IMR-90 (cell line): ENCODE measurements around the gene KRT9. TPM values are rescaled to one million over a fixed set of nuclear protein-coding genes. Genes with fewer than 3 reads are reported as not detected.

Experiments used
- ATAC-seq: fragments of 200-7000 bp; cut with Tn5 transposase; 2 replicates; pipeline ENCODE4 v1.9.1; 2020; ENCODE audit warnings: low read depth, mild to moderate bottlenecking, moderate library complexity
- BruUV-seq: library from RNA; stranded (reverse); fragments of 400-500 nt; replicated peaks from 2 replicates; lab custom pipeline; 2021; lab: Mats Ljungman, UMichigan
- CTCF ChIA-PET: fragments of 300-600 bp; formaldehyde crosslinking; extraction: SDS; loops from one replicate; lab custom pipeline; 2021; ENCODE audit warnings: antibody characterized with exemption; lab: Yijun Ruan, JAX
- POLR2A ChIA-PET: fragments of 300-600 bp; sonication (Branson Sonifier 250); formaldehyde crosslinking; loops from one replicate; lab custom pipeline; 2022; ENCODE audit warnings: antibody characterized with exemption; ENCODE audit not compliant: unreplicated experiment; lab: Charles Lee
- DNase-seq: peaks from one replicate; pipeline ENCODE4 v3.0.0; 2013
- H2AFZ ChIP-seq: replicated peaks from 2 replicates; pipeline ENCODE3; 2013; ENCODE audit warnings: low read length, mild to moderate bottlenecking; ENCODE audit not compliant: poor library complexity
- H2AK5ac ChIP-seq: 2 replicates; pipeline ENCODE4 v1.6.1; 2013; ENCODE audit warnings: low read depth, low read length, inconsistent platforms
- H2AK9ac ChIP-seq: replicated peaks from 2 replicates; pipeline ENCODE3; 2013; ENCODE audit warnings: mild to moderate bottlenecking, low read depth, low read length, moderate library complexity; ENCODE audit not compliant: poor library complexity
- H2BK120ac ChIP-seq: 2 replicates; pipeline ENCODE4 v1.6.1; 2013; ENCODE audit warnings: low read depth, low read length, inconsistent platforms
- H2BK15ac ChIP-seq: 3 replicates; pipeline ENCODE4 v1.6.1; 2013; ENCODE audit warnings: low read depth, low read length, inconsistent platforms
- H2BK20ac ChIP-seq: 2 replicates; pipeline ENCODE4 v1.6.1; 2013; ENCODE audit warnings: low read depth, mild to moderate bottlenecking, inconsistent platforms, low read length, moderate library complexity
- H2BK5ac ChIP-seq: 2 replicates; pipeline ENCODE4 v1.6.1; 2013; ENCODE audit warnings: mild to moderate bottlenecking, low read depth, low read length, inconsistent platforms; ENCODE audit not compliant: poor library complexity, severe bottlenecking
- H3K14ac ChIP-seq: replicated peaks from 2 replicates; pipeline ENCODE4 v1.6.1; 2013; ENCODE audit warnings: low read depth, low read length, inconsistent platforms
- H3K18ac ChIP-seq: 2 replicates; pipeline ENCODE4 v1.6.1; 2013; ENCODE audit warnings: low read depth, low read length, control low read depth
- H3K23ac ChIP-seq: 2 replicates; pipeline ENCODE4 v1.6.1; 2013; ENCODE audit warnings: low read depth, low read length, inconsistent platforms
- H3K27ac ChIP-seq: 2 replicates; pipeline ENCODE4 v1.5.1; 2013; ENCODE audit warnings: mild to moderate bottlenecking, control low read depth, low read length; ENCODE audit not compliant: insufficient read depth
- H3K27me3 ChIP-seq: 2 replicates; pipeline ENCODE4 v1.6.1; 2013; ENCODE audit warnings: low read length; ENCODE audit not compliant: control insufficient read depth, insufficient read depth
- H3K36me3 ChIP-seq: 2 replicates; pipeline ENCODE4 v1.6.1; 2013; ENCODE audit warnings: low read length, mixed read lengths; ENCODE audit not compliant: control insufficient read depth, insufficient read depth
- H3K4ac ChIP-seq: 2 replicates; pipeline ENCODE4 v1.6.1; 2013; ENCODE audit warnings: low read depth, low read length, inconsistent platforms
- H3K4me1 ChIP-seq: 2 replicates; pipeline ENCODE4 v1.6.1; 2013; ENCODE audit warnings: low read length, mixed read lengths; ENCODE audit not compliant: control insufficient read depth, insufficient read depth
- H3K4me2 ChIP-seq: 2 replicates; pipeline ENCODE4 v1.6.1; 2013; ENCODE audit warnings: low read depth, mild to moderate bottlenecking, control low read depth, low read length, moderate library complexity
- H3K4me3 ChIP-seq: 2 replicates; pipeline ENCODE4 v1.5.1; 2013; ENCODE audit warnings: low read depth, mild to moderate bottlenecking, control low read depth, low read length, moderate library complexity; ENCODE audit not compliant: insufficient read depth
- H3K56ac ChIP-seq: 2 replicates; pipeline ENCODE4 v1.6.1; 2013; ENCODE audit warnings: low read length, inconsistent platforms; ENCODE audit not compliant: insufficient read depth; ENCODE audit errors: extremely low read depth
- H3K79me1 ChIP-seq, 2 experiments: 2 replicates each; pipeline ENCODE4 v1.6.1; 2013; ENCODE audit warnings: low read length in 2 of 2, inconsistent platforms in 1 of 2, low read depth in 1 of 2
- H3K9ac ChIP-seq: 2 replicates; pipeline ENCODE4 v1.6.1; 2013; ENCODE audit warnings: low read depth, low read length, control low read depth
- H3K9me1 ChIP-seq: 2 replicates; pipeline ENCODE4 v1.6.1; 2013; ENCODE audit warnings: low read length, inconsistent platforms; ENCODE audit not compliant: insufficient read depth
- H3K9me3 ChIP-seq: 2 replicates; pipeline ENCODE4 v1.6.1; 2013; ENCODE audit warnings: low read length; ENCODE audit not compliant: control insufficient read depth, insufficient read depth
- H4K20me1 ChIP-seq: 2 replicates; pipeline ENCODE4 v1.6.1; 2013; ENCODE audit warnings: low read length, inconsistent platforms; ENCODE audit not compliant: insufficient read depth
- H4K5ac ChIP-seq: 2 replicates; pipeline ENCODE4 v1.6.1; 2013; ENCODE audit warnings: mild to moderate bottlenecking, low read depth, low read length, control low read depth
- H4K8ac ChIP-seq, 2 experiments: 2 replicates each; pipeline ENCODE4 v1.6.1; 2013; ENCODE audit warnings: low read depth in 2 of 2, low read length in 2 of 2, control low read depth in 1 of 2, inconsistent platforms in 1 of 2
- H4K91ac ChIP-seq: 2 replicates; pipeline ENCODE4 v1.6.1; 2013; ENCODE audit warnings: low read depth, low read length, inconsistent platforms; ENCODE audit not compliant: insufficient read depth
- CTCF ChIP-seq: conservative IDR thresholded peaks from 2 replicates; pipeline ENCODE4 v1.5.1; 2012; ENCODE audit warnings: mild to moderate bottlenecking, low read depth, low read length, improper control_type of control experiment
- ELK1 ChIP-seq: fragments of 150-350 bp; IDR thresholded peaks from 2 replicates; pipeline ENCODE4 v1.6.1; 2016; ENCODE audit warnings: low read depth, mild to moderate bottlenecking, low read length, moderate library complexity, borderline replicate concordance
- FOS ChIP-seq: fragments of 150-350 bp; IDR thresholded peaks from 2 replicates; pipeline ENCODE4 v1.6.1; 2016; ENCODE audit warnings: low read depth, low read length
- MAZ ChIP-seq: IDR thresholded peaks from 2 replicates; pipeline ENCODE4 v1.6.1; 2012; ENCODE audit warnings: low read depth, mild to moderate bottlenecking, low read length, improper control_type of control experiment, moderate library complexity, borderline replicate concordance
- MXI1 ChIP-seq: IDR thresholded peaks from 2 replicates; pipeline ENCODE4 v1.6.1; 2012; ENCODE audit warnings: low read depth, mild to moderate bottlenecking, low read length, moderate library complexity, borderline replicate concordance
- NFE2L2 ChIP-seq: fragments of 150-350 bp; IDR thresholded peaks from 2 replicates; pipeline ENCODE4 v1.6.1; 2016; ENCODE audit warnings: low read depth, mild to moderate bottlenecking, low read length
- RAD21 ChIP-seq: IDR thresholded peaks from 2 replicates; pipeline ENCODE4 v1.6.1; 2012; ENCODE audit warnings: low read length, improper control_type of control experiment
- RCOR1 ChIP-seq: IDR thresholded peaks from 2 replicates; pipeline ENCODE4 v1.6.1; 2012; ENCODE audit warnings: mild to moderate bottlenecking, low read length, improper control_type of control experiment; ENCODE audit not compliant: insufficient replicate concordance
- RFX5 ChIP-seq: IDR thresholded peaks from 2 replicates; pipeline ENCODE4 v1.8.0; 2012; ENCODE audit warnings: low read depth, mild to moderate bottlenecking, low read length, moderate library complexity
- SMC3 ChIP-seq: fragments of 150-350 bp; IDR thresholded peaks from 2 replicates; pipeline ENCODE4 v1.6.1; 2016; ENCODE audit warnings: low read depth, mild to moderate bottlenecking, antibody characterized with exemption, low read length, moderate library complexity
- USF2 ChIP-seq: fragments of 150-350 bp; IDR thresholded peaks from 2 replicates; pipeline ENCODE4 v1.6.1; 2017; ENCODE audit warnings: mild to moderate bottlenecking, antibody characterized with exemption, low read length, low read depth
- WGBS, 2 experiments: methylation state at CpG; one replicate each; pipeline versions ENCODE4 v1.1.5 to v1.1.7; 2013; ENCODE audit warnings: missing lambda C conversion rate in 2 of 2; ENCODE audit not compliant: insufficient read length in 1 of 2; ENCODE audit errors: extremely low coverage in 2 of 2; 5-methylcytosine and 5-hydroxymethylcytosine counted together
- dilution Hi-C: fragments of 300-500 bp; cut with HindIII; formaldehyde crosslinking; loops from one replicate; pipeline ENCODE4 v1.14.3; 2018; ENCODE audit warnings: low sequenced_read_pairs; ENCODE audit not compliant: unreplicated experiment
- in situ Hi-C: fragments of 300-500 bp; cut with MboI; formaldehyde crosslinking; loops from 3 replicates; pipeline ENCODE4 v1.14.3; 2019; ENCODE audit warnings: low sequenced_read_pairs, inconsistent platforms, mixed read lengths
- intact Hi-C: fragments of 100-400 bp; cut with micrococcal nuclease; formaldehyde crosslinking; loops from 2 replicates; pipeline ENCODE4 v1.10.0; 2022
- polyA plus RNA-seq, 3 experiments: library from polyadenylated mRNA; depleted of rRNA; stranded (reverse); fragments of >200 nt; gene quantifications; 2 replicates each; pipeline ENCODE4 v1.2.3, GENCODE V29; 2012; ENCODE audit warnings: low replicate concordance in 1 of 3
- total RNA-seq: library from RNA; depleted of rRNA; stranded (reverse); fragments of >200 nt; gene quantifications from 2 replicates; pipeline ENCODE4 v1.2.3, GENCODE V29; 2012

KRT9 gene
- total and polyA plus RNA-seq, 2 of the 4 experiments (the other 2 are of a cell fraction): not detected

- POLR2A ChIA-PET: no interaction called here
- no TSS peak for BruUV-seq
- no CpG with 5 or more reads among the region's 2 CpGs for WGBS, 2 experiments
These were observed 8.4 kb upstream of the KRT9 start for GRCh38 chr17:41580244-41580575.

More at GRCh38 chr17:41580244-41580575, 8.4 kb upstream of the KRT9 start:
- Histone ChIP-seq H3K4ac (no peak overlapping the region), H3K4me3 (no peak overlapping the region), H2AFZ (no peak overlapping the region), H2AK5ac (no peak overlapping the region), H2BK120ac (no peak overlapping the region), H3K56ac (no peak overlapping the region; the same call in 1 of the 2 replicates), H3K4me2 (no peak overlapping the region), H4K20me1 (no peaks in the 10 kb centered on the region), H3K18ac (no peak overlapping the region), H3K23ac (no peak overlapping the region), H3K27me3 (peaks cover 43% of the 10 kb centered on the region), H3K14ac (no peak overlapping the region), H3K4me1 (no peaks in the 10 kb centered on the region), H3K9ac (no peak overlapping the region), H4K5ac (no peak overlapping the region), H3K36me3 (no peaks in the 10 kb centered on the region), H2AK9ac (no peak overlapping the region), H3K9me3 (no peaks in the 10 kb centered on the region), H3K27ac (no peak overlapping the region), H4K91ac (no peak overlapping the region), H3K9me1 (no peaks in the 10 kb centered on the region), H4K8ac (no peak overlapping the region), H2BK20ac (no peak overlapping the region), H2BK15ac (no peak overlapping the region), H2BK5ac (no peak overlapping the region), H3K79me1 (no peaks in the 10 kb centered on the region)
- dilution Hi-C loops (no loop called here), in situ Hi-C loops (no loop called here), intact Hi-C loops (no loop called here)
- ATAC-seq (no peak), DNase-seq (no peak)
- TF ChIP-seq RAD21: no peak
- TF ChIP-seq RFX5: no peak
- no peak for TF ChIP-seq ELK1
- no peak for TF ChIP-seq USF2
- no peak for TF ChIP-seq FOS
- no peak for TF ChIP-seq MXI1
- TF ChIP-seq CTCF: no peak
- no peak for TF ChIP-seq MAZ
- TF ChIP-seq SMC3: no peak
- no peak for TF ChIP-seq NFE2L2
- TF ChIP-seq RCOR1: no peak
- CTCF ChIA-PET: no interaction called here
